NCI-H2227 treated with DMSO at 0.1 percent for 48 hours (cell line): ENCODE data around the gene CBFA2T3.

Experiments used
- DNase-seq: peaks from one replicate; lab custom pipeline; 2025; lab: John Stamatoyannopoulos, UW

Gene CBFA2T3

GRCh38 chr16:88888461-88889387 lies 88.3 kb downstream of the CBFA2T3 start:
- no peak for DNase-seq

GRCh38 chr16:88888057-88888456 lies 89.0 kb downstream of the CBFA2T3 start:
- DNase-seq = no peak

- DNase-seq = no peak
Measured at GRCh38 chr16:88886845-88887521, 90.0 kb downstream of the CBFA2T3 start.

- no peak for DNase-seq
Measured at GRCh38 chr16:88886420-88886844, 90.6 kb downstream of the CBFA2T3 start.

- no peak for DNase-seq
Measured at GRCh38 chr16:88885693-88886280, 91.2 kb downstream of the CBFA2T3 start.

GRCh38 chr16:88884569-88885271 lies 92.3 kb downstream of the CBFA2T3 start:
- DNase-seq = no peak

GRCh38 chr16:88883946-88884345 lies 93.1 kb downstream of the CBFA2T3 start:
- no peak for DNase-seq

GRCh38 chr16:88883117-88883895 lies 93.7 kb downstream of the CBFA2T3 start:
- DNase-seq = no peak

- no peak for DNase-seq
Measured at GRCh38 chr16:88882358-88883030, 94.5 kb downstream of the CBFA2T3 start.

- no peak for DNase-seq
Measured at GRCh38 chr16:88881675-88882357, 95.2 kb downstream of the CBFA2T3 start.

- DNase-seq = no peak
Measured at GRCh38 chr16:88881007-88881615, 95.9 kb downstream of the CBFA2T3 start.

GRCh38 chr16:88880226-88881006 lies 96.6 kb downstream of the CBFA2T3 start:
- DNase-seq = no peak

GRCh38 chr16:88879788-88880055 lies 97.3 kb downstream of the CBFA2T3 start:
- no peak for DNase-seq

- no peak for DNase-seq
Measured at GRCh38 chr16:88878967-88879787, 97.8 kb downstream of the CBFA2T3 start.

GRCh38 chr16:88878356-88878755 lies 98.7 kb downstream of the CBFA2T3 start:
- no peak for DNase-seq

GRCh38 chr16:88877564-88878289 lies 99.3 kb downstream of the CBFA2T3 start:
- no peak for DNase-seq

GRCh38 chr16:88876942-88877526 lies 100.0 kb downstream of the CBFA2T3 start:
- no peak for DNase-seq
